Measurements from ENCODE around the gene TXNRD1.

GRCh38 chr12:104290320-104290719, 74.7 kb downstream of the TXNRD1 start:
- TF ChIP-seq, protein P1, sequence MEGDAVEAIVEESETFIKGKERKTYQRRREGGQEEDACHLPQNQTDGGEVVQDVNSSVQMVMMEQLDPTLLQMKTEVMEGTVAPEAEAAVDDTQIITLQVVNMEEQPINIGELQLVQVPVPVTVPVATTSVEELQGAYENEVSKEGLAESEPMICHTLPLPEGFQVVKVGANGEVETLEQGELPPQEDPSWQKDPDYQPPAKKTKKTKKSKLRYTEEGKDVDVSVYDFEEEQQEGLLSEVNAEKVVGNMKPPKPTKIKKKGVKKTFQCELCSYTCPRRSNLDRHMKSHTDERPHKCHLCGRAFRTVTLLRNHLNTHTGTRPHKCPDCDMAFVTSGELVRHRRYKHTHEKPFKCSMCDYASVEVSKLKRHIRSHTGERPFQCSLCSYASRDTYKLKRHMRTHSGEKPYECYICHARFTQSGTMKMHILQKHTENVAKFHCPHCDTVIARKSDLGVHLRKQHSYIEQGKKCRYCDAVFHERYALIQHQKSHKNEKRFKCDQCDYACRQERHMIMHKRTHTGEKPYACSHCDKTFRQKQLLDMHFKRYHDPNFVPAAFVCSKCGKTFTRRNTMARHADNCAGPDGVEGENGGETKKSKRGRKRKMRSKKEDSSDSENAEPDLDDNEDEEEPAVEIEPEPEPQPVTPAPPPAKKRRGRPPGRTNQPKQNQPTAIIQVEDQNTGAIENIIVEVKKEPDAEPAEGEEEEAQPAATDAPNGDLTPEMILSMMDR (IDR thresholded peaks at IDR 0.05) = no peak
- no peak for TF ChIP-seq POLR2A (IDR thresholded peaks at IDR 0.05)
